PC-9 (cell line): ENCODE results near the gene CMTR1. TPM values are rescaled to one million over a fixed set of nuclear protein-coding genes. Genes with fewer than 3 reads are reported as not detected.

Experiments
- BruUV-seq: library from RNA; stranded (reverse); fragments of 400-500 nt; replicated peaks from 2 replicates; lab custom pipeline; 2021; lab: Mats Ljungman, UMichigan
- CTCF ChIA-PET: fragments of 300-600 bp; sonication (Branson Sonifier 250); formaldehyde crosslinking; loops from one replicate; lab custom pipeline; 2022; ENCODE audit warnings: antibody characterized with exemption; lab: Charles Lee
- POLR2A ChIA-PET: fragments of 300-600 bp; sonication (Branson Sonifier 250); formaldehyde crosslinking; loops from one replicate; lab custom pipeline; 2022; ENCODE audit warnings: antibody characterized with exemption; ENCODE audit not compliant: unreplicated experiment; lab: Charles Lee
- DNase-seq, 2 experiments: peaks; one replicate each; pipeline versions ENCODE4 v3.0.0 to v3.0.0-alpha.2; 2015 to 2022; ENCODE audit warnings: mixed read lengths in 1 of 2
- H2AFZ ChIP-seq: fragments of 200-600 bp; sonication (generic); 2 replicates; pipeline ENCODE4 v1.8.1; 2017; ENCODE audit warnings: antibody characterized with exemption
- H3F3A ChIP-seq: fragments of 200-600 bp; sonication (generic); 2 replicates; pipeline ENCODE4 v1.8.1; 2017; ENCODE audit warnings: antibody characterized with exemption, mild to moderate bottlenecking, low read depth; ENCODE audit not compliant: insufficient read depth
- H3K27ac ChIP-seq: fragments of 200-600 bp; sonication (generic); 2 replicates; pipeline ENCODE4 v1.6.1; 2016; ENCODE audit warnings: mixed run types
- H3K27me3 ChIP-seq: fragments of 200-600 bp; sonication (generic); 2 replicates; pipeline ENCODE4 v1.6.1; 2016; ENCODE audit warnings: low read depth, mixed run types; ENCODE audit not compliant: insufficient read depth
- H3K36me3 ChIP-seq: fragments of 200-600 bp; sonication (generic); 2 replicates; pipeline ENCODE4 v1.6.1; 2016; ENCODE audit warnings: low read depth, mixed run types
- H3K4me1 ChIP-seq: fragments of 200-600 bp; sonication (generic); replicated peaks from 2 replicates; pipeline ENCODE4 v1.6.1; 2016; ENCODE audit warnings: mixed run types; ENCODE audit not compliant: insufficient read depth
- H3K4me2 ChIP-seq: fragments of 200-600 bp; sonication (generic); 2 replicates; pipeline ENCODE4 v1.6.1; 2017; ENCODE audit warnings: mixed run types
- H3K4me3 ChIP-seq: fragments of 200-600 bp; sonication (generic); 2 replicates; pipeline ENCODE4 v1.6.1; 2016; ENCODE audit warnings: mixed run types
- H3K79me2 ChIP-seq: fragments of 200-600 bp; sonication (generic); 2 replicates; pipeline ENCODE4 v1.6.1; 2017; ENCODE audit warnings: low read depth, mixed run types
- H3K9me2 ChIP-seq: fragments of 200-600 bp; sonication (generic); 2 replicates; pipeline ENCODE4 v1.8.1; 2017; ENCODE audit warnings: mild to moderate bottlenecking; ENCODE audit not compliant: insufficient read depth
- H3K9me3 ChIP-seq: fragments of 200-600 bp; sonication (generic); 2 replicates; pipeline ENCODE4 v1.8.1; 2016; ENCODE audit warnings: low read depth; ENCODE audit not compliant: insufficient read depth
- H4K20me1 ChIP-seq: fragments of 200-600 bp; sonication (generic); 2 replicates; pipeline ENCODE4 v1.8.1; 2017; ENCODE audit not compliant: insufficient read depth
- CTCF ChIP-seq: fragments of 200-600 bp; sonication (generic); conservative IDR thresholded peaks from 2 replicates; pipeline ENCODE4 v1.6.1; 2017; ENCODE audit warnings: mixed run types, antibody characterized with exemption, mild to moderate bottlenecking, moderate library complexity
- EZH2 ChIP-seq: fragments of 200-600 bp; sonication (generic); IDR thresholded peaks from 2 replicates; pipeline ENCODE4 v1.8.0; 2017; ENCODE audit warnings: antibody characterized with exemption, low read depth
- intact Hi-C: fragments of 100-400 bp; cut with micrococcal nuclease; formaldehyde crosslinking; loops from one replicate; pipeline ENCODE4 v1.10.0; 2022; ENCODE audit not compliant: unreplicated experiment
- total RNA-seq: library from RNA; stranded (reverse); gene quantifications from 2 replicates; pipeline ENCODE4 v1.2.3, GENCODE V29; 2021

The CMTR1 gene
- total RNA-seq, 1 experiment from 2014 or later = 28.3 TPM

GRCh38 chr6:37518116-37518515 is 85.1 kb downstream of the CMTR1 start:
- POLR2A ChIA-PET = interaction anchor here (0.6 kb wide), 1 partner anchor 16 kb away, joined by 6 read pairs; no protein-coding TSS in a partner anchor

GRCh38 chr6:37519461-37519860 is 86.4 kb downstream of the CMTR1 start:
- H3K9me3 ChIP-seq = no peaks in the 10 kb centered on the region
- BruUV-seq = no TSS peak
- no peaks in the 10 kb centered on the region for H4K20me1 ChIP-seq
- peaks cover 25% of the 10 kb centered on the region for H3K4me1 ChIP-seq
- H3K79me2 ChIP-seq = no peaks in the 10 kb centered on the region
- no peak overlapping the region for H3K4me3 ChIP-seq
- H3K9me2 ChIP-seq = no peaks in the 10 kb centered on the region
- ChIA-PET CTCF (no interaction called here), POLR2A (interaction anchor here (0.7 kb wide), 1 partner anchor 28 kb away, joined by 7 read pairs; no protein-coding TSS in a partner anchor)
- no peak overlapping the region for H3K27ac ChIP-seq
- no peak overlapping the region for H3K4me2 ChIP-seq
- intact Hi-C loops = no loop called here
- DNase-seq = no peak
- peaks cover 14% of the 10 kb centered on the region; the same call in 1 of the 2 replicates for H3F3A ChIP-seq
- TF ChIP-seq EZH2 = no peak
- no peak for TF ChIP-seq CTCF
- H3K36me3 ChIP-seq = no peaks in the 10 kb centered on the region
- no peak overlapping the region for H2AFZ ChIP-seq
- H3K27me3 ChIP-seq = no peaks in the 10 kb centered on the region

More at GRCh38 chr6:37518116-37518515, 85.1 kb downstream of the CMTR1 start:
- H3K27ac ChIP-seq = no peak overlapping the region
- intact Hi-C loops = no loop called here
- BruUV-seq = no TSS peak
- H3K36me3 ChIP-seq = no peaks in the 10 kb centered on the region
- no peak for DNase-seq
- CTCF ChIA-PET = no interaction called here
- H3K9me2 ChIP-seq = no peaks in the 10 kb centered on the region
- peaks cover 17% of the 10 kb centered on the region for H3K4me1 ChIP-seq
- 0 out of 2 replicates have a peak, but pooled peaks cover 1% of the 10 kb centered on the region for H3K27me3 ChIP-seq
- H3K4me3 ChIP-seq = no peak overlapping the region
- TF ChIP-seq CTCF (no peak), EZH2 (no peak)
- H3K4me2 ChIP-seq = no peak overlapping the region
- peaks cover 11% of the 10 kb centered on the region; the same call in 1 of the 2 replicates for H3F3A ChIP-seq
- H3K79me2 ChIP-seq = no peaks in the 10 kb centered on the region
- no peak overlapping the region for H2AFZ ChIP-seq
- H4K20me1 ChIP-seq = no peaks in the 10 kb centered on the region
- H3K9me3 ChIP-seq = no peaks in the 10 kb centered on the region

- no peaks in the 10 kb centered on the region for H3K9me3 ChIP-seq
- intact Hi-C loops = no loop called here
- no peak overlapping the region for H3K4me3 ChIP-seq
- no peaks in the 10 kb centered on the region for H3K27me3 ChIP-seq
- no peak overlapping the region for H3K27ac ChIP-seq
- CTCF ChIA-PET = no interaction called here
- no peak for TF ChIP-seq CTCF
- TF ChIP-seq EZH2 = no peak
- no peaks in the 10 kb centered on the region for H3K79me2 ChIP-seq
- no peaks in the 10 kb centered on the region for H4K20me1 ChIP-seq
- H3K4me1 ChIP-seq = peaks cover 22% of the 10 kb centered on the region
- H3K4me2 ChIP-seq = no peak overlapping the region
- no peaks in the 10 kb centered on the region for H3K9me2 ChIP-seq
- no peak for DNase-seq
- H3K36me3 ChIP-seq = no peaks in the 10 kb centered on the region
- POLR2A ChIA-PET = no interaction called here
- peaks cover 15% of the 10 kb centered on the region; the same call in 1 of the 2 replicates for H3F3A ChIP-seq
- BruUV-seq = no TSS peak
- no peak overlapping the region for H2AFZ ChIP-seq
Observed at GRCh38 chr6:37520926-37521325, 87.9 kb downstream of the CMTR1 start.
